Upper lobe of left lung (tissue), 6 donors: Measurements from ENCODE around the gene KIF3B. TPM values are rescaled to one million over a fixed set of nuclear protein-coding genes. Genes with fewer than 3 reads are reported as not detected.

Experiments used
- ATAC-seq, 2 donors: fragments of 200-7000 bp; cut with Tn5 transposase; one replicate each; pipeline ENCODE4 v1.9.1; 2022; ENCODE audit warnings: mild to moderate bottlenecking in 2 of 2, moderate library complexity in 2 of 2; ENCODE audit not compliant: low FRiP score in 2 of 2
- DNase-seq, 2 donors: peaks; one replicate each; pipeline ENCODE4 v3.0.0-alpha.2; 2019 to 2020
- H3K27ac ChIP-seq, 4 donors: fragments of 200-600 bp; sonication (generic); one replicate each; pipeline ENCODE4 v1.5.1; 2016 to 2019
- H3K27me3 ChIP-seq, 4 donors: fragments of 200-600 bp; sonication (generic); one replicate each; pipeline ENCODE4 v1.5.1; 2017 to 2019
- H3K36me3 ChIP-seq, 4 donors: fragments of 200-600 bp; sonication (generic); one replicate each; pipeline ENCODE4 v1.5.1; 2016 to 2019
- H3K4me1 ChIP-seq, 4 donors: fragments of 200-600 bp; sonication (generic); one replicate each; pipeline ENCODE4 v1.5.1; 2018 to 2019
- H3K4me3 ChIP-seq, 4 donors: fragments of 200-600 bp; sonication (generic); one replicate each; pipeline ENCODE4 v1.5.1; 2017 to 2019; ENCODE audit warnings: mild to moderate bottlenecking in 2 of 4, moderate library complexity in 1 of 4
- H3K9me3 ChIP-seq, 4 donors: fragments of 200-600 bp; sonication (generic); one replicate each; pipeline ENCODE4 v1.5.1; 2018 to 2019
- EP300 ChIP-seq, 4 donors: sonication (generic); formaldehyde crosslinking; IDR thresholded peaks; one replicate each; pipeline ENCODE4 v1.5.1; 2017; ENCODE audit warnings: antibody characterized with exemption in 4 of 4, control low read depth in 2 of 4
- POLR2A ChIP-seq, 4 donors: fragments of 450-650 bp; IDR thresholded peaks; one replicate each; pipeline ENCODE4 v1.5.1; 2016 to 2017; ENCODE audit warnings: antibody characterized with exemption in 4 of 4, mild to moderate bottlenecking in 2 of 4
- POLR2AphosphoS5 ChIP-seq, 2 donors: sonication (generic); formaldehyde crosslinking; IDR thresholded peaks; one replicate each; pipeline ENCODE4 v1.5.1; 2017; ENCODE audit warnings: antibody characterized with exemption in 2 of 2
- WGBS, 2 donors: methylation state at CpG; one replicate each; pipeline ENCODE4 v1.1.5; 2017 to 2018; 5-methylcytosine and 5-hydroxymethylcytosine counted together
- total RNA-seq, 6 donors: library from RNA; depleted of rRNA in 4 of 6; stranded (reverse); fragments of >200 nt in 4 of 6; gene quantifications; one replicate each; pipeline versions ENCODE4 v1.1.0 to v1.2.1, GENCODE V29; 2016 to 2021
- TF ChIP-seq, protein P1 (sequence below), 6 experiments: fragments of 450-650 bp in 4 of 6; fragments of 200-600 bp in 2 of 6; sonication (generic) in 2 of 6; IDR thresholded peaks; one replicate each; pipeline ENCODE4 v1.5.1; 2016 to 2019; ENCODE audit warnings: antibody characterized with exemption in 6 of 6
- donor health status: DM: no; HTN: no; CAD: no; lungs with moderate emphysema.
- donor health status: DM: no; HTN: yes; CAD: no; lungs with severe emphysema.

KIF3B gene
- total RNA-seq, 6 donors from 2014 or later: 14.7 to 37.5 (median 26.7) TPM

DNA sequence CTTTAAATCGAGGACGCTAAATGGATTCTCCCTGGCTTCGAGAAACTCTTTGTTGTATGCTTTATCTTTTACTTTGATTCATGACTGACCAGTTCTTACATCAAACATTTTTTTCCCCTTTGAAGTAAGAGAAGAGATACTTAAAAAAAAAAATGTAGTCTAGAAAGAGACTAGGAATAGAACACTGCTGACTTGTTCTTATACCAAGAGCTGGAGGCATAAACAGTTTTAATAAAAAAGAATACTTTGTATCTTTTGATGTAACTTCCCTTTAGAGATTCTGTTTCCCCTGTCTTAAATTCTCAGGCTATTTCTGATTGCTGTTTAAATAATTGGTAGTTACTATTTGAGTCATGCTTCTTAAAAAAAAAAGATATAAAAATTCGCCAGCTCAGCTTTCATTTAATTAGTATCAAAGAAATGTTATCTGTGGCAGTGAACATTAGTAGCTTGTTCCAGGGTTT is 85.5 kb downstream of the KIF3B start:
- no peak overlapping the region for H3K4me3 ChIP-seq
- no peak for ATAC-seq
- peaks cover 34 to 79% (median 57%) of the 10 kb centered on the region in 4 donors for H3K4me1 ChIP-seq
- no peak for DNase-seq
- peaks cover 0 to 4% (median 0%) of the 10 kb centered on the region in 4 donors for H3K36me3 ChIP-seq
- TF ChIP-seq EP300 (IDR thresholded peaks at IDR 0.05) (no peak), POLR2AphosphoS5 (IDR thresholded peaks at IDR 0.05) (no peak), POLR2A (IDR thresholded peaks at IDR 0.05) (no peak)
- TF ChIP-seq, protein P1, sequence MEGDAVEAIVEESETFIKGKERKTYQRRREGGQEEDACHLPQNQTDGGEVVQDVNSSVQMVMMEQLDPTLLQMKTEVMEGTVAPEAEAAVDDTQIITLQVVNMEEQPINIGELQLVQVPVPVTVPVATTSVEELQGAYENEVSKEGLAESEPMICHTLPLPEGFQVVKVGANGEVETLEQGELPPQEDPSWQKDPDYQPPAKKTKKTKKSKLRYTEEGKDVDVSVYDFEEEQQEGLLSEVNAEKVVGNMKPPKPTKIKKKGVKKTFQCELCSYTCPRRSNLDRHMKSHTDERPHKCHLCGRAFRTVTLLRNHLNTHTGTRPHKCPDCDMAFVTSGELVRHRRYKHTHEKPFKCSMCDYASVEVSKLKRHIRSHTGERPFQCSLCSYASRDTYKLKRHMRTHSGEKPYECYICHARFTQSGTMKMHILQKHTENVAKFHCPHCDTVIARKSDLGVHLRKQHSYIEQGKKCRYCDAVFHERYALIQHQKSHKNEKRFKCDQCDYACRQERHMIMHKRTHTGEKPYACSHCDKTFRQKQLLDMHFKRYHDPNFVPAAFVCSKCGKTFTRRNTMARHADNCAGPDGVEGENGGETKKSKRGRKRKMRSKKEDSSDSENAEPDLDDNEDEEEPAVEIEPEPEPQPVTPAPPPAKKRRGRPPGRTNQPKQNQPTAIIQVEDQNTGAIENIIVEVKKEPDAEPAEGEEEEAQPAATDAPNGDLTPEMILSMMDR (IDR thresholded peaks at IDR 0.05): no peak
- WGBS, 2 donors: 32 to 35% methylated on average over 4 of the region's 4 CpGs
- no peaks in the 10 kb centered on the region for H3K9me3 ChIP-seq
- peak overlapping the region in 2 of 4 donors; percentile 2 to 27 for H3K27ac ChIP-seq
- H3K27me3 ChIP-seq: no peaks in the 10 kb centered on the region

DNA sequence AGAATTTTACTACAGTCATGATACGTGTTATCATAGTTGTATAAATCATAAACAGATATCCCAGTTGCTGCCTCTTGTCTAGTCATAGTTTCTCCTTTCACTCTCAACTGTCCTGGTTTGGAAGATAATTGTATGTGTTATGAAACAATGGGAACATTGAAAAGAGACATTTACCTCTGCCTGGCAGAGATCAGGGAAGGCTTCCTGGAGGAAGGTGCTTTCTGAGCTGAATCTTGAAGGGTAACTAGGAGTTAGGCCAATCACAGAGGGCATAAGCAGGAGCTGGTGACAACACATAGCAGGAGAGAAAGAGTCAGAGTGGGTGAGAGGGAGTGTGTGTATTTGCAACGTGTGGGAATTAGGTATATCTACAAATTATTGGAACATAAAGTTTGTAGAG is 86.0 kb downstream of the KIF3B start:
- H3K27me3 ChIP-seq: no peaks in the 10 kb centered on the region
- TF ChIP-seq POLR2AphosphoS5 (IDR thresholded peaks at IDR 0.05) (no peak), EP300 (IDR thresholded peaks at IDR 0.05) (no peak), POLR2A (IDR thresholded peaks at IDR 0.05) (no peak)
- TF ChIP-seq, protein P1 (IDR thresholded peaks at IDR 0.05): no peak
- H3K36me3 ChIP-seq: peaks cover 0 to 4% (median 0%) of the 10 kb centered on the region in 4 donors
- peak overlapping the region in 1 of 4 donors; percentile 27 for H3K27ac ChIP-seq
- 71 to 75% methylated on average over 2 of the region's 2 CpGs for WGBS, 2 donors
- H3K9me3 ChIP-seq: no peaks in the 10 kb centered on the region
- DNase-seq (no peak), ATAC-seq (no peak)
- no peak overlapping the region for H3K4me3 ChIP-seq
- peaks cover 37 to 83% (median 59%) of the 10 kb centered on the region in 4 donors for H3K4me1 ChIP-seq

DNA sequence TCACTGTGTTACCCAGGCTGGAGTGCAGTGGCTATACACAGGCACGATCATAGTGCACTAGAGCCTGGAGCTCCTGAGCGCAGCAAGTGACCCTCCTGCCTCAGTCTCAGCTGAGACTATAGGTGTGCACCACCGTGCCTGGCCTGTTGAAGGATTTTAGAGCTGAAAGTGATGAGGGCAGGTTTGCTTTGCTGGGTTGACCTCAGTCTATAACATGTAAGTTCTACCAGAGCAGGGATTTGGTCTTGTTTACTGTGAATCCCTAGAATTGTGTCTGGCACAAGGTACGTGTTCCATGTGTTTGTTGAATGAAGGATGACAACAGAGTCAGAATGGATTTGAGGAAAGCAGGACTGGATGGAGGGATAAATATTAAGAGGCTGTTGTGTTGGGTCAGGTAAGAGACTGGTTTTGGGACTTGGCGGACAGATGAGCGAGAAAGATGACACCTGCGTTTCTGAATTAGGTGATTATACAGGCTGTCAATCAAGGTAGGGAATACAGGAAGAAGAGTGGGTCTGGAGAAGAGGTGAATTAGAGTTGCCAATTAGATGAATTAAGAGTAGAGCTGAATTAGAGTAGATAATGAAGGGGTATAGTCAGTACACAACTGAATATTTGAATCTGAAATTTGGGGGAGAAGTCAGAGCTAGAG is 87.2 kb downstream of the KIF3B start:
- DNase-seq (no peak), ATAC-seq (no peak)
- 84% methylated on average over 5 to 7 of the region's 7 CpGs for WGBS, 2 donors
- Histone ChIP-seq H3K9me3 (no peaks in the 10 kb centered on the region), H3K27ac (peak overlapping the region in 1 of 4 donors; percentile 7), H3K4me3 (no peak overlapping the region), H3K36me3 (peaks cover 0 to 14% (median 4%) of the 10 kb centered on the region in 4 donors), H3K4me1 (peaks cover 37 to 87% (median 58%) of the 10 kb centered on the region in 4 donors), H3K27me3 (no peaks in the 10 kb centered on the region)
- no peak for TF ChIP-seq POLR2AphosphoS5 (IDR thresholded peaks at IDR 0.05)
- TF ChIP-seq, protein P1 (IDR thresholded peaks at IDR 0.05): no peak
- no peak for TF ChIP-seq EP300 (IDR thresholded peaks at IDR 0.05)
- TF ChIP-seq POLR2A (IDR thresholded peaks at IDR 0.05): no peak

DNA sequence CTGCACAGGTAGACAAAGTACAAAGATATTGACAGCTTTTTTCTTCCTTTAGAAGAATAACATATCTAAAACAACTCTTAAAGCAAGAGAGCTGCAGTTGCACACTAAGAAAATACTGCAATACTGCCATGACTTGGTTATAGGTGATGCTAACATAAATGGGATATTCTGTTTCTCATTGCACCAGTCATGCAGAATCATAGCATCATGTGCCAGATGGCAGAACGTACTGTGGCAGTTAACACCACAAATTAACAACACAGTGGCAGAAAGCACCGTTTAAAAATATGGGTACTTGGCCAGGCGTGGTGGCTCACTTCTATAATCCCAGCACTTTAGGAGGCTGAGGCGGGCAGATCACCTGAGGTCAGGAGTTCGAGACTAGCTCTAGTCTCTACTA is 88.1 kb downstream of the KIF3B start:
- Histone ChIP-seq H3K4me3 (no peak overlapping the region), H3K36me3 (peaks cover 0 to 17% (median 8%) of the 10 kb centered on the region in 4 donors), H3K4me1 (peaks cover 31 to 78% (median 50%) of the 10 kb centered on the region in 4 donors), H3K27ac (no peak overlapping the region), H3K27me3 (no peaks in the 10 kb centered on the region), H3K9me3 (no peaks in the 10 kb centered on the region)
- no peak for DNase-seq
- TF ChIP-seq EP300 (IDR thresholded peaks at IDR 0.05) (no peak), POLR2A (IDR thresholded peaks at IDR 0.05) (no peak), POLR2AphosphoS5 (IDR thresholded peaks at IDR 0.05) (no peak)
- TF ChIP-seq, protein P1 (IDR thresholded peaks at IDR 0.05): no peak
- ATAC-seq: no peak
- 66 to 70% methylated on average over 5 of the region's 5 CpGs for WGBS, 2 donors
